ENCODE results near the gene LGALS7.
"Not testable (repeated sequence)": the region's sequence is repeated elsewhere in the genome, so short reads cannot be mapped to it uniquely, and the experiment has no call there.

The LGALS7 gene

GRCh38 chr19:38770949-38771275 lies 2.4 kb downstream of the LGALS7 start:
- not testable (repeated sequence) for DNase-seq (ENCODE audit: low read depth)

GRCh38 chr19:38770228-38770948 lies 2.9 kb downstream of the LGALS7 start:
- not testable (repeated sequence) for DNase-seq (ENCODE audit: low read depth)

- DNase-seq (ENCODE audit: low read depth) = peak; percentile 74
Measured at GRCh38 chr19:38769635-38770211, 3.6 kb downstream of the LGALS7 start.

GRCh38 chr19:38766276-38767047 lies 6.9 kb downstream of the LGALS7 start:
- no peak for DNase-seq (ENCODE audit: low read depth)

GRCh38 chr19:38765214-38765613 lies 8.1 kb downstream of the LGALS7 start:
- DNase-seq (ENCODE audit: low read depth) = no peak

GRCh38 chr19:38763795-38764220 lies 9.5 kb downstream of the LGALS7 start:
- no peak for DNase-seq (ENCODE audit: low read depth)

- DNase-seq (ENCODE audit: low read depth) = not testable (repeated sequence)
Measured at GRCh38 chr19:38761884-38762389, 11.4 kb downstream of the LGALS7 start.

- not testable (repeated sequence) for DNase-seq (ENCODE audit: low read depth)
Measured at GRCh38 chr19:38760805-38761517, 12.4 kb downstream of the LGALS7 start.

GRCh38 chr19:38759590-38760003 lies 13.7 kb downstream of the LGALS7 start:
- DNase-seq (ENCODE audit: low read depth) = no peak

- not testable (repeated sequence) for DNase-seq (ENCODE audit: low read depth)
Measured at GRCh38 chr19:38754196-38754595, 19.1 kb downstream of the LGALS7 start.

GRCh38 chr19:38753783-38754182 lies 19.5 kb downstream of the LGALS7 start:
- DNase-seq (ENCODE audit: low read depth) = not testable (repeated sequence)

GRCh38 chr19:38745316-38745715 lies 28.0 kb downstream of the LGALS7 start:
- no peak for DNase-seq (ENCODE audit: low read depth)

- DNase-seq (ENCODE audit: low read depth) = no peak
Measured at GRCh38 chr19:38744874-38745273, 28.4 kb downstream of the LGALS7 start.

GRCh38 chr19:38744298-38744681 lies 29.0 kb downstream of the LGALS7 start, which contains the start of gene CAPN12:
Gene CAPN12 (minus strand): TSS chr19:38744474. CDS start chr19:38744165, 309 bp downstream.
- DNase-seq (ENCODE audit: low read depth) = no peak

GRCh38 chr19:38743394-38744297 lies 29.7 kb downstream of the LGALS7 start:
- DNase-seq (ENCODE audit: low read depth) = no peak

- DNase-seq (ENCODE audit: low read depth) = no peak
Measured at GRCh38 chr19:38742906-38743305, 30.4 kb downstream of the LGALS7 start.

- DNase-seq (ENCODE audit: low read depth) = no peak
Measured at GRCh38 chr19:38742296-38742695, 31.0 kb downstream of the LGALS7 start.

GRCh38 chr19:38741670-38742069 lies 31.6 kb downstream of the LGALS7 start:
- no peak for DNase-seq (ENCODE audit: low read depth)

- no peak for DNase-seq (ENCODE audit: low read depth)
Measured at GRCh38 chr19:38740932-38741331, 32.4 kb downstream of the LGALS7 start.

GRCh38 chr19:38740257-38740592 lies 33.1 kb downstream of the LGALS7 start:
- no peak for DNase-seq (ENCODE audit: low read depth)

Data from T follicular helper cell (primary cell).